Stimulated activated CD8-positive, alpha-beta memory T cell treated with anti-CD3 and anti-CD28 coated beads, Interleukin-4, amount 100 ng/mL, for 4 hours (primary cell): ENCODE data around the gene INAVA.
"Not testable (repeated sequence)": the region's sequence is repeated elsewhere in the genome, so short reads cannot be mapped to it uniquely, and the experiment has no call there.

Experiments used
- DNase-seq, 2 donors: peaks; one replicate each; pipeline ENCODE4 v3.0.0-alpha.2; 2020; ENCODE audit warnings: low read depth in 2 of 2, low spot score in 1 of 2

Gene INAVA

GRCh38 chr1:200899015-200899386, 4.3 kb downstream of the INAVA start:
- no peak for DNase-seq

- DNase-seq: no peak
Measured at GRCh38 chr1:200899451-200899915, 4.8 kb downstream of the INAVA start.

GRCh38 chr1:200899954-200900867, 5.5 kb downstream of the INAVA start:
- no peak for DNase-seq

- no peak for DNase-seq
Measured at GRCh38 chr1:200900877-200901276, 6.2 kb downstream of the INAVA start.

- DNase-seq: no peak
Measured at GRCh38 chr1:200901350-200901749, 6.7 kb downstream of the INAVA start.

GRCh38 chr1:200901796-200902444, 7.2 kb downstream of the INAVA start:
- no peak for DNase-seq

- DNase-seq: no peak
Measured at GRCh38 chr1:200903793-200904192, 9.1 kb downstream of the INAVA start.

- DNase-seq: no peak
Measured at GRCh38 chr1:200904772-200905171, 10.1 kb downstream of the INAVA start.

- peak in 1 of 2 donors; percentile 6 for DNase-seq
Measured at GRCh38 chr1:200905411-200906052, 10.8 kb downstream of the INAVA start.

- DNase-seq: no peak
Measured at GRCh38 chr1:200906491-200906890, 11.8 kb downstream of the INAVA start.

- DNase-seq: no peak
Measured at GRCh38 chr1:200907611-200908097, 13.0 kb downstream of the INAVA start.

- DNase-seq: no peak
Measured at GRCh38 chr1:200908191-200908868, 13.6 kb downstream of the INAVA start.

- DNase-seq: no peak
Measured at GRCh38 chr1:200909071-200909470, 14.4 kb downstream of the INAVA start.

- DNase-seq: no peak
Measured at GRCh38 chr1:200909757-200910239, 15.1 kb downstream of the INAVA start.

GRCh38 chr1:200911361-200911760, 16.7 kb downstream of the INAVA start:
- no peak for DNase-seq

GRCh38 chr1:200911936-200912335, 17.2 kb downstream of the INAVA start:
- DNase-seq: not testable (repeated sequence)

- no peak for DNase-seq
Measured at GRCh38 chr1:200912737-200913407, 18.2 kb downstream of the INAVA start.

- no peak for DNase-seq
Measured at GRCh38 chr1:200916152-200916551, 21.5 kb downstream of the INAVA start.

GRCh38 chr1:200916681-200917080, 22.0 kb downstream of the INAVA start:
- DNase-seq: no peak

- DNase-seq: no peak
Measured at GRCh38 chr1:200917291-200917817, 22.7 kb downstream of the INAVA start.
